HFFc6 (cell line): Measurements from ENCODE around the gene KLK15. TPM values are rescaled to one million over a fixed set of nuclear protein-coding genes. Genes with fewer than 3 reads are reported as not detected.

Experiments
- DNase-seq: peaks from one replicate; pipeline ENCODE4 v3.0.0-alpha.2; 2018
- H3K27ac Mint-ChIP-seq: 2 replicates; pipeline ENCODE4 v1.8.0; 2020; ENCODE audit warnings: mild to moderate bottlenecking, mixed read lengths
- H3K27me3 Mint-ChIP-seq: 2 replicates; pipeline ENCODE4 v1.8.0; 2021; ENCODE audit warnings: mild to moderate bottlenecking, moderate library complexity, mixed read lengths; ENCODE audit not compliant: insufficient read depth
- H3K36me3 Mint-ChIP-seq: 2 replicates; pipeline ENCODE4 v1.8.0; 2021; ENCODE audit warnings: low read depth, mixed read lengths
- H3K4me1 Mint-ChIP-seq: 2 replicates; pipeline ENCODE4 v1.8.0; 2020; ENCODE audit warnings: low read depth, mixed read lengths
- H3K4me3 Mint-ChIP-seq: 2 replicates; pipeline ENCODE4 v1.8.0; 2020; ENCODE audit warnings: mild to moderate bottlenecking, moderate library complexity, mixed read lengths
- H3K9me3 Mint-ChIP-seq: 2 replicates; pipeline ENCODE4 v1.8.0; 2020; ENCODE audit warnings: mild to moderate bottlenecking, mixed read lengths
- CTCF ChIP-seq: fragments of 200-600 bp; sonication (generic); IDR thresholded peaks from 2 replicates; pipeline ENCODE4 v1.5.0; 2021; ENCODE audit warnings: antibody characterized with exemption, mild to moderate bottlenecking
- total RNA-seq, 6 experiments: library from RNA; stranded (reverse); fragmentation: NEBNext Ultra II Directional; extraction: Animal tissue kit (Norgen Biotek cat#: 25700); gene quantifications; 2 replicates in 1 of 6; 3 replicates in 5 of 6; pipeline ENCODE4 v1.2.3, GENCODE V29; 2021

The KLK15 gene
- total RNA-seq, 6 experiments from 2014 or later = not detected

- Mint-ChIP-seq H3K27ac (no peak overlapping the region), H3K36me3 (peaks cover 6% of the 10 kb centered on the region; the same call in 1 of the 2 replicates), H3K9me3 (no peaks in the 10 kb centered on the region), H3K4me1 (peaks cover 10% of the 10 kb centered on the region), H3K27me3 (peaks cover 8% of the 10 kb centered on the region; the same call in 1 of the 2 replicates), H3K4me3 (no peak overlapping the region)
- no peak for DNase-seq
- TF ChIP-seq CTCF = no peak
These were observed 36.0 kb downstream of the KLK15 start for GRCh38 chr19:50797429-50797780.

GRCh38 chr19:50796634-50797428 is 36.5 kb downstream of the KLK15 start:
- Mint-ChIP-seq H3K9me3 (no peaks in the 10 kb centered on the region), H3K27me3 (peaks cover 8% of the 10 kb centered on the region; the same call in 1 of the 2 replicates), H3K27ac (no peak overlapping the region), H3K4me3 (no peak overlapping the region), H3K4me1 (peaks cover 6% of the 10 kb centered on the region), H3K36me3 (peaks cover 6% of the 10 kb centered on the region; the same call in 1 of the 2 replicates)
- DNase-seq = no peak
- no peak for TF ChIP-seq CTCF

GRCh38 chr19:50796128-50796633 is 37.2 kb downstream of the KLK15 start:
- TF ChIP-seq CTCF = peak; percentile 23; the same call in 1 of the 2 replicates
- Mint-ChIP-seq H3K4me1 (peaks cover 5% of the 10 kb centered on the region), H3K4me3 (no peak overlapping the region), H3K27ac (no peak overlapping the region), H3K36me3 (peaks cover 4% of the 10 kb centered on the region; the same call in 1 of the 2 replicates), H3K9me3 (no peaks in the 10 kb centered on the region), H3K27me3 (peaks cover 8% of the 10 kb centered on the region; the same call in 1 of the 2 replicates)
- DNase-seq = no peak

- H3K27me3 Mint-ChIP-seq = peaks cover 10% of the 10 kb centered on the region
- 0 out of 2 replicates have a peak, but pooled peaks cover 3% of the 10 kb centered on the region for H3K36me3 Mint-ChIP-seq
- no peak for DNase-seq
- H3K4me1 Mint-ChIP-seq = no peaks in the 10 kb centered on the region
- no peak overlapping the region for H3K4me3 Mint-ChIP-seq
- TF ChIP-seq CTCF = no peak
- H3K27ac Mint-ChIP-seq = no peak overlapping the region
- no peaks in the 10 kb centered on the region; the same call in 1 of the 2 replicates for H3K9me3 Mint-ChIP-seq
These were observed 37.7 kb downstream of the KLK15 start for GRCh38 chr19:50795664-50796073.

- Mint-ChIP-seq H3K9me3 (no peaks in the 10 kb centered on the region; the same call in 1 of the 2 replicates), H3K4me1 (no peaks in the 10 kb centered on the region), H3K27me3 (peaks cover 10% of the 10 kb centered on the region), H3K36me3 (0 out of 2 replicates have a peak, but pooled peaks cover 3% of the 10 kb centered on the region), H3K4me3 (no peak overlapping the region), H3K27ac (no peak overlapping the region; the same call in 1 of the 2 replicates)
- DNase-seq = no peak
- TF ChIP-seq CTCF = peak; percentile 42
These were observed 38.3 kb downstream of the KLK15 start for GRCh38 chr19:50794876-50795663.
